Medulla oblongata (tissue), 1 donor: Measurements from ENCODE around the gene ZBTB46.
A peak's percentile ranks its signal among the peaks of the same experiment; 100 is the strongest.

ENCODE experiments used
- DNase-seq: peaks from one replicate; pipeline ENCODE4 v3.0.0-alpha.2; 2015; ENCODE audit errors: extremely low spot score

The ZBTB46 gene

GRCh38 chr20:63839620-63840019, 8.6 kb upstream of the ZBTB46 start:
- no peak for DNase-seq

- DNase-seq, result no peak
These were observed 6.4 kb upstream of the ZBTB46 start for GRCh38 chr20:63837479-63837878.

DNA sequence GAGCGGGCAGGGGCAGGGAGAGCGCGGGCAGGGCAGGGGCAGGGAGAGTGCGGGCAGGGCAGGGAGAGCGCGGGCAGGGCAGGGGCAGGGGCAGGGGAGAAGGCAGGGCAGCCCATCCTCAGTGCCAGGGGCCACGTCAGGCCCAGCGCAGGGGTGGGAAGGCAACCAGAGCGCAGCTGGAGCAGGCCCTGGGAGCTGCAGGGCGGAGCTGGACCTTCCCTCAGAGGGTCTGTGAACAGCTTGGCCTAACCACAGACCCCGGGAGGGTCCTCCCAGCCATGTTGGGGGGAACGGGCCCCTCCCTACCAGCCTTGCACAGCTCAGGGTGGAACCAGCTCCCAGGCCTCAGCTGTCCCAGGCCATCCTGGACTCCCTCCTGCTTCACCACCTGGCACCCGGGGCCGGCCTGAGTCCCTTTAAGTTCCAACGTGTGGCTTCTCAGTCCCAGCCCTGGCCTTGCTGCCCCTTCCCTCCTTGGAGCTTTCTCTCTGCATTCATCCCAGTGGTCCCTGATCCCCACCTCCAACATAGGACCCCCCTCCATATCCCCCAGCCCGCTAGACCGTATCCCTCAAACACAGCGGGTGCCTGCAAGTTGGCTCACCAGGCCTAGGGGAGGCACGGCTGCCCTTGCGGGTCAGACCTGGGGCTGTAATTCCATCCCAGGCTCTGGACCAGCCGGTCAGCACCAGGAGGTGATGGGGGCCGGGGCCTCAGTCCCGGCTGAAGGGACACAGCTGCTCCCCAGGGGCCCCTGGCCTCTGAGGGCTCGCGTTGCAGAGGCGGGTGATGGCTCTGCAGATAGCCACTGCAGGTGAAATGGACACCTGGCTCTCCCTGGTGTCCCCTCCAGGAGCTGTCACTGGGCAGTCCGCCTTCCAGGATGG, 5.6 kb upstream of the ZBTB46 start:
- DNase-seq, result no peak

DNA sequence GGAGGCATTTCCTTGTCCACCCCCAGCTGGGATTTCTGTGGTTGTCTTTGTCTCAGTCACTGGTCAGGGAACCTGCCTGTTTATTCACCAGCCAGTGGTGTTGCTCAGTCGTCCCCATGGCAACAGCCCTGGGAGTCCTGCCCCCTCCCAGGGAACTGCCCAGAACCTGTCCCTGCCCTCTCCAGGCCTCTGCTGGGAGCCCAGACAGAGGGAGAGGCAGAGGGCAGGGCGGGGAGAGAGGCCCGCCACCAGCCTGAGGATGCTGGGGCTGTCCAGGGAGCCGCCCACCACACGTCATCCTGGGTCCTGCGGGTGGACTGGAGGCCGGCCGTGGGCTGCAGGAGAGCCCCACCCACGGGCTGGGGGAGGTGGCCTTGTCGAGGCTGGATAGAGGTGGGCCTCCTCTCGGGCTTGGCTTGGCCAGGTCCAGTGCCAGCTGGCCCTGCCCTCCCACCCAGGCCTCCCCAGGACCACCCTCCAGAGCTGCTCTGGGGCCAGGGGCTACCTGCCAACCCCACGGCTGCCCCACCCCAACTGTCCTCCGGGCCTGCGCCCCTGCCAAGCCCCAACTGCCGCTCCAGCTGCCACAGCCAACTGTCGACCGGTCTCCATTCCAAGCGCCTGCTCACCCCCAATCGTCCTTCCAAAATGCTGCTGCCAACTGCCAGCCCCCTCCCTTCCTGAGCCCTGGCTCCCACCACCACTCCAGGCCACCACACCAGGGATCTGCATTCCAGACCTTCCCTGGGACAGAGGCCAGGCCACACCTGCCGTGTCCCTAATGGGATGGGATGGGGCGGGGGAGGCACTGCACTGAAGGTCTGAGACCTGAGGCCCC, 4.2 kb upstream of the ZBTB46 start:
- peak; percentile 85 for DNase-seq

GRCh38 chr20:63834491-63834880, 3.4 kb upstream of the ZBTB46 start:
- no peak for DNase-seq

- DNase-seq, result no peak
These were observed 2.9 kb upstream of the ZBTB46 start for GRCh38 chr20:63833776-63834490.

GRCh38 chr20:63831993-63832686, 1.1 kb upstream of the ZBTB46 start:
- DNase-seq, result no peak

DNA sequence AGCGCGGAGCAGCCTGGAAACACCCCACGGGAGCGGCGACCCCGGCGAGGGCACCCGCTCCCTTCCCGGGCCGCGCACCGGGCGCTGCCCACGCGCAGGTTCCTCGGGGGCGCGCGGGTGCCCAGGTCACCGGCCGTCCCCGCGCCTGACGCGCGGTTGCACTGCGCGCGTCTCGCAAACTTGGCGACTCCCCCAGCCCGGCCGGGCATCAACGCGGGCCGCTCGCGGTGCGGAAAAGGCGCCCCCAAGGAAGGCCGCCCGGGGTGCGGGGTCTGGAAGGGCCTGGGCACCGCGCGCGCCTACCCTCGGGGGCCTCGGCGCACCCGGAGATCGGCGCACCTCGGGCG, 555 bp upstream of the ZBTB46 start:
- no peak for DNase-seq

- DNase-seq, result no peak
These were observed 874 bp downstream of the ZBTB46 start for GRCh38 chr20:63829945-63830835.

- DNase-seq, result no peak
These were observed 1.5 kb downstream of the ZBTB46 start for GRCh38 chr20:63829603-63829944.

DNA sequence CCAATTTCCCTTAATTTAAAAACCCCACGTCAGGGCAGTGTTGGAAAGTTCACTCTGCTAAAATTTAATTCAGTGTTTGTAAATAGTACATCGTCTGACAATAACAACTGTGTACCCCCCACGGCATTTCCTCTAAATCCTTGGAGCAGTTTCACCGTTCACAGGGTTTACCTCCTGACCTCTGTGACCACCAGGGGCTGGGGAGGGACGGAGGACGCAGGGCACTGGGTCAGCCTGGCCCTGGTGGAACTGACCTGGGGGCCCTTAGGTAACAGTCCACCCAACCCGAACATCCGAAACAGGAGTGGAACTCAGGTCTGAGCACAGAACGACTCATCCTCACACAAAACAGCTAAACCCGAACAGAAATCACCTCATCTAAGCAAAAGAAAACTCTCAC, 2.1 kb downstream of the ZBTB46 start:
- DNase-seq, result no peak

- DNase-seq, result no peak
These were observed 2.5 kb downstream of the ZBTB46 start for GRCh38 chr20:63828545-63828944.

GRCh38 chr20:63828124-63828523, 2.9 kb downstream of the ZBTB46 start:
- no peak for DNase-seq

- no peak for DNase-seq
These were observed 4.3 kb downstream of the ZBTB46 start for GRCh38 chr20:63826753-63827152.

DNA sequence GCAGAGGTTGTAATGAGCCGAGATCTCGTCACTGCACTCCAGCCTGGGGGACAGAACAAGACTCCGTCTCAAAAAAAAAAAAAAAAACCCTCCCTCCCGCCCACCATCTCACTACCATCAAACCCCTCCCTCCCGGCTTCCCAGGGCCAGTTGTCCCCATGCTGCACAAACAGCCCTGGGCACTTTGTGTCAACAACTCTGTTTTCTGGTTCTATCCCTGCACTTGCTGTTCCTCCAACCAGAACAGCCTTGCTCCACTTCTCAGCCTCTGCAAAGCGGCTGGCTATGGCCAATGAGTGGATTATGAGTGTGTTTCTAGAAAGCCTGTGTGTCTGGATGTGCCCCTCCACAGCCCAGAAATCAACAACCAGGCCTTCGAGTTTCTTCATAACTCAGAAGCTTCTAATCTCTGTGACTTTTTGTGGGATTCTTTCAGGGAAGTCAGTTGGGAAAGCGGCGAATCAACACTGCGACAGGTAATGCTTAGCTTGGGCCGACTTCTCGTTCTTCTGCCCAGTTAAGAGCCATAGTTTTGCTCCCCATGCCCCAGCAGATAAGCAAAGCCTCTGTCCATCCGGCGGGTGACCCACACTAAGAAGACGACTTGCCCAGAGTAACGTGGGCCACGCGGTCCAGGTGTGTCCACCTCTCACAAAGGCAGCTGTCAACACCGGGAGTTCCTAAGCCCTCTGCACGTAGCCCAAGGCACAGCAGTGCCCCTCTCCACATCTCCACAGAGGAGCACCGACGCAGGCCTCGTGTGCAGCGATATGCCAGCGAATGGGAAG, 5.5 kb downstream of the ZBTB46 start:
- DNase-seq, result no peak

GRCh38 chr20:63823691-63824311, 7.3 kb downstream of the ZBTB46 start:
- DNase-seq, result no peak

DNA sequence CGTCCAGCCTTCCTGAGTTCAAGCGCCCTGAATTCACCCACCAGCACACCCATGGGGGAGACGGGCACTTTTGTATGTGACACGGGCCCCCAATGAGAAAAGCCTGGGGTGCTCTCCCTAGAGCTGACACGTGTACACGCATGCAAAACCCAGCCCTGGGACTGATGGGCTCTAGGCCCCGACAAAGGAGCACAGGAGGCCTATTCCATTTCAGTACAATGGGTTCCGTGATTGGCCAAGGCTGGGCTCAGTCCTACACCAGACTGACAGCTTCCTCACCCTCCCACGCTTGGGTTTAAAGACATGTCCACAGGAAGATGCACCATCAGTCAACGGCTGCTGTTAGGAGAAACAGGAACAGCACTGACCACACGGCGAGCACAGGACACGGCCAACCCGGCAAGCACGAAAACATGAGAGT, 8.8 kb downstream of the ZBTB46 start:
- peak; percentile 61 for DNase-seq

DNA sequence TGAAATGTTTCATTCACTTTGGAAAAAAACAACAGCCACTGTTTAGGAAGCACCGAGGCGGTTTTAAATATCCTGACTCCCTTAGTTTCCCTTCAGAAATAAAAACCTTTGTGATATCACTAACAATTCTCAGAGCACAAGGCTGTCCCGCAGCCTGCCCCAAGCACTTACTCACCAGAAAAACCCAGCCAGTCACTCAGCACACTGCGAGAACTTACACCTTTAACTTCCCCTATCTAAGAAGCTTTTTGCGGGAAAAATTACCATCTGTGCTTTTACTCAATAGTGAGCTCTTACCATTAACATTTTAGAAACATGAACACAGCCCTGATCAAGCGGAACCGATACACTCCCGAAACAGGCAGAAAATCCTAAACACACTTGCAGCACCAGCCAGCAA, 9.3 kb downstream of the ZBTB46 start:
- DNase-seq, result no peak

DNA sequence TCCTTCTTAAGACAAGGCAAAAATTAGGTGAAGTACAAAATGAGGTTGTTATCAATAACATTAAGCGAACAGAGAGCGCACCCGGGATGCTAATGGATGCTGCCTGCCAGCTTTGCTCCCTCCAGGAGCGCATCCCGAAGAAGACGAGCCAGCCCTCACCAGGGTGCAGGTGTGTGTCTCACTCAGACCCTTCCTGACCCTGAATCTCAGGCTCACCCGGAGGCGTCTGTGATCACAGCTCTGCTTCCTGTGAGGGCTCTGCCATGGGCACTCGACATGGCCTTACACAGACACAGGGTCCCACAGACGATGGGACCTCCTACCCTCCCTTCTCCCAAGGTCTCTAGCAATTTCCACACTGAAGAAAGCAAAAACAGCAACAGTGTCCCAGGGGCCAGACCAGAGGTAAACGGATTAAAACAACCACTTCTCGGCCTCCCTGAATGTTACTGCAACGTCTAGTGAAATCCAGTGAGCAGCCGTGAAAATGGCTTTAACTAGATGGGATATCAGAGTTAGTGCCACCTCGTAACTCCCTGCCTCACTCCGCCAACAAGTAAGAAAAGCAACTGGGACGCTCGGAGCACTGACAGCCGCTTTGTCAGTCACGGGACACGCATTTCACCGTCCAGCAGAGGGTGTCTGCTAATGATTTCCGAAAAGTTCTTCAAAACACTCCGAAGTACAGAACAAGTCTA, 11.7 kb downstream of the ZBTB46 start:
- DNase-seq, result no peak
